ENCODE measurements around the gene KLHL3. TPM values are rescaled to one million over a fixed set of nuclear protein-coding genes. Genes with fewer than 3 reads are reported as not detected.

KLHL3 gene
- polyA plus RNA-seq, 1 of the 3 experiments (the other 2 are of a cell fraction), result 3.8 TPM

DNA sequence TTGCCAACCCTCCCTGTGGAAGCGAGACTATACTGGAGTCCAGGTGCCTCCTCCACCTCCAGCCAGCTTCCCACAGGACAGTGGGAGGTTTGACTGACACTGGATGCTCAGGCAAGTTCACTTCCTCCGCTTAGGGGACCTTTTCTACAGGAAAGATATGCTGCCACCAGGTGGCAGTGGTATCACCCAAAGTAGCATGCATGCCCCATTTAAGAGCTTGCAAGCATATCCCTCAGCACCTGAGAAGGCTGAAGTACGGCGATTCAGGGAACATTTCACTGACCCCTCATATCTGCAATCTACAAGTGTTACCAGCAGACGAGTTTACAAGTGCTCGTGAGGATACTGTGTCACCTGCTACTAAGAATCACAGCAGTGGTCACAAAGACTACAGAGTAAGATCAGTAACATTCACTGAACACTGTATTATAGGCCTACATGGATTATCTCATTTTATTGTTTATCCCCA, 75.5 kb downstream of the KLHL3 start:
- no peaks in the 10 kb centered on the region for H3K9me2 ChIP-seq
- DNase-seq, result peak; percentile 64
- no peaks in the 10 kb centered on the region for H3K36me3 ChIP-seq (replicated peaks in 1 of 2; ENCODE audit: control insufficient read depth in 1 of 2, insufficient read depth in 2 of 2, low read length in 1 of 2)
- no peak overlapping the region for H3K9ac ChIP-seq
- H3K4me2 ChIP-seq, result no peak overlapping the region
- no peak overlapping the region for H3K4me3 ChIP-seq (ENCODE audit: low read depth in 2 of 2, low read length in 1 of 2)
- H3K79me2 ChIP-seq (ENCODE audit: insufficient read depth), result no peaks in the 10 kb centered on the region
- H3K4me1 ChIP-seq (ENCODE audit: control insufficient read depth in 1 of 2, insufficient read depth in 2 of 2, low read depth in 1 of 2, low read length in 1 of 2), result peaks cover 0 to 2% of the 10 kb centered on the region in 2 experiments; a peak in 1 of 4 replicates
- no peaks in the 10 kb centered on the region for H4K20me1 ChIP-seq (ENCODE audit: insufficient read depth)
- WGBS (ENCODE audit: low lambda C conversion rate), result 13% methylated on average over 6 of the region's 6 CpGs
- no peaks in the 10 kb centered on the region for H3F3A ChIP-seq (replicated peaks; ENCODE audit: insufficient read depth)
- TF ChIP-seq POLR2AphosphoS5 (IDR thresholded peaks at IDR 0.05; ENCODE audit: low read depth, low read length) (no peak), SMC3 (IDR thresholded peaks at IDR 0.05; ENCODE audit: low read depth, low read length) (peak; percentile 84), NFIC (IDR thresholded peaks at IDR 0.05; ENCODE audit: borderline replicate concordance) (no peak), EP300 (IDR thresholded peaks at IDR 0.05; ENCODE audit: borderline replicate concordance in 1 of 2, low read depth in 1 of 2, low read length in 1 of 2) (no peak), RCOR1 (IDR thresholded peaks at IDR 0.05; ENCODE audit: low read length) (peak; percentile 25; the same call in 1 of the 2 replicates), RAD21 (IDR thresholded peaks at IDR 0.05; ENCODE audit: low read length) (peak; percentile 82), MXI1 (IDR thresholded peaks at IDR 0.05; ENCODE audit: low read depth, low read length) (0 out of 2 replicates have a peak, but pooled peaks have one; percentile 32)
- TF ChIP-seq, protein P1, sequence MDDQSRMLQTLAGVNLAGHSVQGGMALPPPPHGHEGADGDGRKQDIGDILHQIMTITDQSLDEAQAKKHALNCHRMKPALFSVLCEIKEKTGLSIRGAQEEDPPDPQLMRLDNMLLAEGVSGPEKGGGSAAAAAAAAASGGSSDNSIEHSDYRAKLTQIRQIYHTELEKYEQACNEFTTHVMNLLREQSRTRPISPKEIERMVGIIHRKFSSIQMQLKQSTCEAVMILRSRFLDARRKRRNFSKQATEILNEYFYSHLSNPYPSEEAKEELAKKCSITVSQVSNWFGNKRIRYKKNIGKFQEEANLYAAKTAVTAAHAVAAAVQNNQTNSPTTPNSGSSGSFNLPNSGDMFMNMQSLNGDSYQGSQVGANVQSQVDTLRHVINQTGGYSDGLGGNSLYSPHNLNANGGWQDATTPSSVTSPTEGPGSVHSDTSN (IDR thresholded peaks at IDR 0.05), result peak; percentile 52; the same call in 1 of the 2 replicates
- TF ChIP-seq, protein P2, sequence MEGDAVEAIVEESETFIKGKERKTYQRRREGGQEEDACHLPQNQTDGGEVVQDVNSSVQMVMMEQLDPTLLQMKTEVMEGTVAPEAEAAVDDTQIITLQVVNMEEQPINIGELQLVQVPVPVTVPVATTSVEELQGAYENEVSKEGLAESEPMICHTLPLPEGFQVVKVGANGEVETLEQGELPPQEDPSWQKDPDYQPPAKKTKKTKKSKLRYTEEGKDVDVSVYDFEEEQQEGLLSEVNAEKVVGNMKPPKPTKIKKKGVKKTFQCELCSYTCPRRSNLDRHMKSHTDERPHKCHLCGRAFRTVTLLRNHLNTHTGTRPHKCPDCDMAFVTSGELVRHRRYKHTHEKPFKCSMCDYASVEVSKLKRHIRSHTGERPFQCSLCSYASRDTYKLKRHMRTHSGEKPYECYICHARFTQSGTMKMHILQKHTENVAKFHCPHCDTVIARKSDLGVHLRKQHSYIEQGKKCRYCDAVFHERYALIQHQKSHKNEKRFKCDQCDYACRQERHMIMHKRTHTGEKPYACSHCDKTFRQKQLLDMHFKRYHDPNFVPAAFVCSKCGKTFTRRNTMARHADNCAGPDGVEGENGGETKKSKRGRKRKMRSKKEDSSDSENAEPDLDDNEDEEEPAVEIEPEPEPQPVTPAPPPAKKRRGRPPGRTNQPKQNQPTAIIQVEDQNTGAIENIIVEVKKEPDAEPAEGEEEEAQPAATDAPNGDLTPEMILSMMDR (IDR thresholded peaks at IDR 0.05), result peak; percentile 78
- TF ChIP-seq, protein P3, sequence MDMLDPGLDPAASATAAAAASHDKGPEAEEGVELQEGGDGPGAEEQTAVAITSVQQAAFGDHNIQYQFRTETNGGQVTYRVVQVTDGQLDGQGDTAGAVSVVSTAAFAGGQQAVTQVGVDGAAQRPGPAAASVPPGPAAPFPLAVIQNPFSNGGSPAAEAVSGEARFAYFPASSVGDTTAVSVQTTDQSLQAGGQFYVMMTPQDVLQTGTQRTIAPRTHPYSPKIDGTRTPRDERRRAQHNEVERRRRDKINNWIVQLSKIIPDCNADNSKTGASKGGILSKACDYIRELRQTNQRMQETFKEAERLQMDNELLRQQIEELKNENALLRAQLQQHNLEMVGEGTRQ (IDR thresholded peaks at IDR 0.05; ENCODE audit: borderline replicate concordance, low read depth, low read length), result no peak
- CTCF ChIA-PET, result interaction anchor here (0.5 to 11.6 kb wide), 53 partner anchors 9 to 1338 kb away, joined by 3 to 239 read pairs (median 7); partner anchors contain the start of genes HNRNPA0 and KLHL3
- POLR2A ChIA-PET, result interaction anchor here (0.7 to 1.3 kb wide), 2 partner anchors 75 to 93 kb away, joined by 3 to 4 read pairs; partner anchors contain the start of gene KLHL3
- H2AFZ ChIP-seq (ENCODE audit: low read depth), result no peak overlapping the region
- H3K27ac ChIP-seq (ENCODE audit: low read depth in 2 of 2, low read length in 1 of 2), result no peak overlapping the region
- no peaks in the 10 kb centered on the region for H3K9me3 ChIP-seq
- no peaks in the 10 kb centered on the region for H3K27me3 ChIP-seq (ENCODE audit: insufficient read depth)

DNA sequence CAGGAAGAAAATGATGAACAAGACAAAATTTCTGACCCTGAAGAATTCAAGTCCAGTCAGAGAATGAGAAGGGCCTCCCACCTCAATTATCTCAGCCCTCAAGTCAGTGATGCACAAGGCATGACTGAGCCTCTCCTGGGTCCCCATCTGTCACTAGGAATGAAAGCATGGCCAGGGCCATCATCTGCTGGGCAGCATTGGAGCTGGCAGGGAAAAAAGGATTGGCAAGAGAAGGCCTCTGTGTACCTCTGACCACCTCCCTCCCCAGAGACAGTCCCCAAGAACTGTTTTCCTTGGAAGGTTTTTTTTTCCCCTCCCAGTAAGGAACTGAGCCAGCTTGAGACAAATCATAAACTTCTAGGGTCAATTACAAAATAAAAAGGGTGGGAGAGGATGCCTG, 76.7 kb downstream of the KLHL3 start:
- no peak overlapping the region for H3K9ac ChIP-seq
- CTCF ChIA-PET, result interaction anchor here (0.6 to 11.6 kb wide), 13 partner anchors 11 to 338 kb away, joined by 3 to 239 read pairs (median 22); partner anchors contain the start of gene KLHL3
- DNase-seq, result no peak
- H3K79me2 ChIP-seq (ENCODE audit: insufficient read depth), result no peaks in the 10 kb centered on the region
- no peaks in the 10 kb centered on the region for H3K9me3 ChIP-seq
- no peaks in the 10 kb centered on the region for H3K27me3 ChIP-seq (ENCODE audit: insufficient read depth)
- H3K9me2 ChIP-seq, result no peaks in the 10 kb centered on the region
- POLR2A ChIA-PET, result no interaction called here
- H3K4me2 ChIP-seq, result no peak overlapping the region
- no peaks in the 10 kb centered on the region for H3F3A ChIP-seq (replicated peaks; ENCODE audit: insufficient read depth)
- no peak overlapping the region for H2AFZ ChIP-seq (ENCODE audit: low read depth)
- no peak for TF ChIP-seq FOXJ3 (CRISPR knock-in tag; IDR thresholded peaks at IDR 0.05)
- TF ChIP-seq RAD21 (IDR thresholded peaks at IDR 0.05; ENCODE audit: low read length), result no peak
- no peak for TF ChIP-seq JUND (IDR thresholded peaks at IDR 0.05)
- TF ChIP-seq FOSL2 (IDR thresholded peaks at IDR 0.05; ENCODE audit: borderline replicate concordance, low read depth), result no peak
- TF ChIP-seq, protein P4, sequence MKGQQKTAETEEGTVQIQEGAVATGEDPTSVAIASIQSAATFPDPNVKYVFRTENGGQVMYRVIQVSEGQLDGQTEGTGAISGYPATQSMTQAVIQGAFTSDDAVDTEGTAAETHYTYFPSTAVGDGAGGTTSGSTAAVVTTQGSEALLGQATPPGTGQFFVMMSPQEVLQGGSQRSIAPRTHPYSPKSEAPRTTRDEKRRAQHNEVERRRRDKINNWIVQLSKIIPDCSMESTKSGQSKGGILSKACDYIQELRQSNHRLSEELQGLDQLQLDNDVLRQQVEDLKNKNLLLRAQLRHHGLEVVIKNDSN (IDR thresholded peaks at IDR 0.05; ENCODE audit: borderline replicate concordance, low read depth), result no peak
- no peak overlapping the region for H3K27ac ChIP-seq (ENCODE audit: low read depth in 2 of 2, low read length in 1 of 2)
- peaks cover 0 to 2% of the 10 kb centered on the region in 2 experiments; a peak in 1 of 4 replicates for H3K4me1 ChIP-seq (ENCODE audit: control insufficient read depth in 1 of 2, insufficient read depth in 2 of 2, low read depth in 1 of 2, low read length in 1 of 2)
- H3K36me3 ChIP-seq (replicated peaks in 1 of 2; ENCODE audit: control insufficient read depth in 1 of 2, insufficient read depth in 2 of 2, low read length in 1 of 2), result no peaks in the 10 kb centered on the region
- H4K20me1 ChIP-seq (ENCODE audit: insufficient read depth), result no peaks in the 10 kb centered on the region
- no peak overlapping the region for H3K4me3 ChIP-seq (ENCODE audit: low read depth in 2 of 2, low read length in 1 of 2)
